ENCODE measurements around the gene NUTM2A. TPM values are rescaled to one million over a fixed set of nuclear protein-coding genes. Genes with fewer than 3 reads are reported as not detected.
"Not testable (repeated sequence)": the region's sequence is repeated elsewhere in the genome, so short reads cannot be mapped to it uniquely, and the experiment has no call there.

The NUTM2A gene, protein sequence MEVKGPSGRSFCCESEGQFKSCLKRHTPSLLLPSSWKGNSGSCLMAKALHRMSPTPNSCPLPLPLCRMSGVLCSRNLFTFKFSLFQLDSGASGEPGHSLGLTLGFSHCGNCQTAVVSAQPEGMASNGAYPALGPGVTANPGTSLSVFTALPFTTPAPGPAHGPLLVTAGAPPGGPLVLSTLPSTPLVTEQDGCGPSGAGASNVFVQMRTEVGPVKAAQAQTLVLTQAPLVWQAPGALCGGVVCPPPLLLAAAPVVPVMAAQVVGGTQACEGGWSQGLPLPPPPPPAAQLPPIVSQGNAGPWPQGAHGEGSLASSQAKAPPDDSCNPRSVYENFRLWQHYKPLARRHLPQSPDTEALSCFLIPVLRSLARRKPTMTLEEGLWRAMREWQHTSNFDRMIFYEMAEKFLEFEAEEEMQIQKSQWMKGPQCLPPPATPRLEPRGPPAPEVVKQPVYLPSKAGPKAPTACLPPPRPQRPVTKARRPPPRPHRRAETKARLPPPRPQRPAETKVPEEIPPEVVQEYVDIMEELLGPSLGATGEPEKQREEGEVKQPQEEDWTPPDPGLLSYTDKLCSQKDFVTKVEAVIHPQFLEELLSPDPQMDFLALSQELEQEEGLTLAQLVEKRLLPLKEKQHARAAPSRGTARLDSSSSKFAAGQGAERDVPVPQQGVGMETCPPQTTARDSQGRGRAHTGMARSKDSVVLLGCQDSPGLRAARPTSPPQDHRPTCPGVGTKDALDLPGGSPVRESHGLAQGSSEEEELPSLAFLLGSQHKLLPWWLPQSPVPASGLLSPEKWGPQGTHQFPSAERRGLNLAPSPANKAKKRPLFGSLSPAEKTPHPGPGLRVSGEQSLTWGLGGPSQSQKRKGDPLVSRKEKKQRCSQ
- polyA plus RNA-seq (2011; rRNA removed) = 0.05 TPM in 1 of 2 replicates, not detected in the other
- 0.04 and 0.08 TPM in 2 replicates for polyA plus RNA-seq (2012; cell fraction: cytosol; rRNA removed)
- polyA plus RNA-seq (2012; cell fraction: nucleus; rRNA removed) = 0.09 and 0.16 TPM in 2 replicates
- polyA plus RNA-seq (2017; fragmentation: RNase III; extraction: RNeasy Plus Mini Kit Qiagen cat#74134 plus additional on column Dnase treatment) = 0.09 to 0.15 TPM (median 0.09 TPM) in 3 replicates
- not detected in 2 replicates for polyA minus RNA-seq (2011; rRNA and poly(A)+ RNA removed)

DNA sequence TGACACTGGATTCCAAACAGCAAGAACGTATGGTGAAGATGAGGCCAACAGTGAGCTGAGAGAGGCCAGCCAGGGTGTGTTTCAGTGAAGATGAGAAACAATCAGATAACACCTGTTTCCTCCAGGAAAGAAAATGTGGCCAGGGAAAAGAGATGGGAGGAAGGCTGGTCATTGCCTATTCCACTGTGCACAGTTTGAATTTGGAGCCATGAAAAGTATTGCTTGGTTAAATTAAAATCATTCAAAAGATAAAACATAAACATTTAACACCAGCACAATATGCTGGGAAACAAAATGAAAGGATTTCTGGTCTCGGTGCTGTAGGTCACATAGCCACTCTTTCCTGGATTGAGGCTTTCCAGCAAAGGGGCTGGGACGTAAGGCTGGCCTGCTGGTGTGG lies at the start of gene NUTM2A:
Gene NUTM2A, plus strand, starts transcription at position 301 of the 400 bp plus-strand sequence. CDS start 383 bp downstream, outside the sequence.
- H3K9me3 ChIP-seq; FAIRE-seq; DNase-seq (ENCODE audit: low read depth in 1 of 2, low spot score in 1 of 2); CTCF ChIA-PET; POLR2A ChIA-PET; ATAC-seq; H3K4me2 ChIP-seq; H3K4me1 ChIP-seq; H3K27ac ChIP-seq; H3K4me3 ChIP-seq: not testable (repeated sequence)
- WGBS (ENCODE audit: missing lambda C conversion rate) = no CpG with 5 or more reads among the region's 3 CpGs

DNA sequence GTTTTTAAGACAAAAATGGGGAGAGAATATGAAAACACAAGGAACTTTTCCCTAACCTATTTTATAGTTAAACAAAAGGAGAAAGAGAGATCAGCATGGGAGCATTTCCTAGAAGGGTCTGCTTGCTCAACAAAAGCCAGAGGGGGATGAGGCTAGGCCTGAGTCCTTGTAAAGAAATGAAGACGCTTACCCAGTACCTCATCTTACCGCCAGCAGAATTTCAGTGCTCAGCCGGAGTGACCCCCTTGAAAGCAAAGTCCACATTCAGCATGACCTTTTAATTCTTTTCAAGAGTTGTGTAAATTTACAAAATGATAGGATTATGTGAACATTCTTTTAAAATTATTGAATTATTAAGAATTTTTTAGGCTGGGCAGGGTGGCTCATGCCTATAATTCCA lies 47.7 kb upstream of the NUTM2A start:
- FAIRE-seq; H3K4me2 ChIP-seq; POLR2A ChIA-PET; H3K27ac ChIP-seq; ATAC-seq; H3K4me1 ChIP-seq; CTCF ChIA-PET; H3K4me3 ChIP-seq; H3K9me3 ChIP-seq; DNase-seq (ENCODE audit: low read depth in 1 of 2, low spot score in 1 of 2): not testable (repeated sequence)
- 90% methylated on average over 3 of the region's 3 CpGs for WGBS (ENCODE audit: missing lambda C conversion rate)

DNA sequence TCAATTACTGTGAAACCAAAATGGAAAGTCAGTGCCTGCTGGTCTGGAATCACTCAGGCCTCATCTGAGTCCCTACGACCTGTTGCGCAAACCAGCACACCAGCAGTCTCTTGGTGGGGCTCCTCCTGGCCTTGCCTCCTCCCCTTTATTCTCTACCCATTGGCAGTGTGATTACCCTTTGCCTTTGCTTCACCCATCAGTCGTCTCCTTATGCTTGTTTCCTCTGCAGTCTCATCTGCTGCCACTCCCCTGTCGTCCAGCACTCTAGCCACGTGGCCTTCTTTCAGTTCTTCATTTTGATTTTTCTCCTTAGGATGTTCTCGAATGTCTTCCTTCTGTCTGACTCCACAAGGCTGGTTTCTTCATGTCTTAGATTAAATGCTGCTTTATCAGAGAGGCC lies 40.8 kb upstream of the NUTM2A start:
- H3K4me3 ChIP-seq; H3K4me2 ChIP-seq; CTCF ChIA-PET; DNase-seq (ENCODE audit: low read depth in 1 of 2, low spot score in 1 of 2); ATAC-seq; H3K4me1 ChIP-seq; FAIRE-seq; H3K27ac ChIP-seq; H3K9me3 ChIP-seq; POLR2A ChIA-PET: not testable (repeated sequence)
- 93% methylated on average over 6 of the region's 6 CpGs for WGBS (ENCODE audit: missing lambda C conversion rate)

DNA sequence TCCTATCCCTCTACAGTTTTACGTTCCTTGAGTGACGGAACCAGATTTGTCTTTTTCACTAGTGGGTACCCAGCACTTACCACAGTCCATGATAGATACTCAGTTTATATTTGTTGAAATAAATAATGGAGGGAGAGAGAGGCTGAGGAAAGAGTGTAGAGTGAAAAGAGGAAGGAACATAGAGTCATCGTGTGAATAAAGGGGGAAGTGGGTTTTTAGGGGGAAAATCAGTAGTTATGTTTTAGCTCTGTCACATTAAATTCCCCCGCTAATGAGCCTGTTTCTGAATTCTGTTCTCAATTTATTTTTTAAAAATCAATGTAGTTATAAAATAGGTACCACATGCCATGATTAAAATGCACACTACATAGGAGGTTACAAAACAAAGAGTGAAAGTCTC lies 39.2 kb upstream of the NUTM2A start:
- H3K4me1 ChIP-seq; POLR2A ChIA-PET; H3K4me2 ChIP-seq; FAIRE-seq; DNase-seq (ENCODE audit: low read depth in 1 of 2, low spot score in 1 of 2); H3K9me3 ChIP-seq; H3K27ac ChIP-seq; H3K4me3 ChIP-seq; CTCF ChIA-PET; ATAC-seq: not testable (repeated sequence)
- 92% methylated on average over 4 of the region's 4 CpGs for WGBS (ENCODE audit: missing lambda C conversion rate)

DNA sequence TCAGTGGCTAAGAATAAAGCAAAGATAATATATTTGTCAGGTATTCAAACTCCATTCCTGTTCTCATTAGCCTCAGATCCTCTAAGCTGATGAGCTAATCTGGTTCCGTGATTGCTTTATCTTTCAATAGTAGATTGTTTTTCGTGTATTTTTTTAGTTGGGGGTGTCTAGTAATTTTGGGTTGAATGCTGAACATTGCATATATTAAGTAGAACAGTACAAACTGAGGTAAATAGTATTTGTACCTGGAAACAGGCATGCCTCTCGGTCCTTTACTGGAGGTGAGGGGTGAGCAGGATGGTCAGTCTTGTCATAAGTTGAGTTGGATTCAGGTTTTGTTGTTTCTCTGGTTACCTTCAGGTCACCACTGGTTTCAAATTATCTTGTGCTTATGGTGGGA lies 37.7 kb upstream of the NUTM2A start:
- DNase-seq (ENCODE audit: low read depth in 1 of 2, low spot score in 1 of 2); H3K9me3 ChIP-seq; POLR2A ChIA-PET; FAIRE-seq; H3K4me1 ChIP-seq; H3K27ac ChIP-seq; H3K4me2 ChIP-seq; H3K4me3 ChIP-seq; ATAC-seq; CTCF ChIA-PET: not testable (repeated sequence)
- 88% methylated on average over 3 of the region's 3 CpGs for WGBS (ENCODE audit: missing lambda C conversion rate)

DNA sequence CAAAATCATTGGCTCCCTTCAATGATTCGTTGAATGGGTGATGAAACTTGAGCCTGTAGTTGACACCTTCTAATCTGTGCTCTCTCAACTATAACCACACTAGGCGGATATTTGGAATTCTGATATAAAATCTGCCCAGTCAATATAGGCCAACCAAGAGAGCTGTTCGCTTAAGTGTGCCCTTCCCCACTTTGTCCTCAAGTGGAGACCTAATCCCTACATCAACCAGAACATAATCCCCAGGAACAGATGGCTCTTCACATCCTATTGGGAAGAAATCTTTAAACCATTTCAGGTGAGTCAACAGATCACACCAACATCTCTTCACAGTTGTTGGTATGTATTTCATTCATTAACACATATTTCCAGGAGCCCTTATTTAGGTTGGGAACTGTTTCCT lies 33.4 kb upstream of the NUTM2A start:
- H3K9me3 ChIP-seq; H3K27ac ChIP-seq; DNase-seq (ENCODE audit: low read depth in 1 of 2, low spot score in 1 of 2); POLR2A ChIA-PET; CTCF ChIA-PET; H3K4me1 ChIP-seq; H3K4me2 ChIP-seq; ATAC-seq; H3K4me3 ChIP-seq; FAIRE-seq: not testable (repeated sequence)
- 96% methylated on average over 3 of the region's 3 CpGs for WGBS (ENCODE audit: missing lambda C conversion rate)

DNA sequence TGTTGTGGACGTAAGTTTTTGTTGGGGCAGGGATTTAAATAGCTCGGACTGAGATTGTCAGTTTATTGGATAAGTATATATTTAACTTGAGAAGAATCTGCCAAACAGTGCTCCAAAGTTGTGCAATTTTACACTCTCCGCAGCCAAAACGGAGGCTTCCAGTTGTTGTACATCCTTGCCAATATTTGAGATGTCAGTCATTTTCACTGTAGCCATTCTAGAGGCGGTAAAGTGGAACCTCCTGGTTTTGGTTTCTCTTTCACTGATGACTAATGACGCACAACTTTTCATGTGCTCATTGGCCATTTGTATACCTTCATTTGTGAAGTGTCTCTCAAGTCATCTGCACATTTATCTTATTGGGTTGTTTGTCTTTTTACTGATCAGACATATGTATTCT lies 24.3 kb upstream of the NUTM2A start:
- H3K4me3 ChIP-seq; DNase-seq (ENCODE audit: low read depth in 1 of 2, low spot score in 1 of 2); H3K4me2 ChIP-seq; H3K4me1 ChIP-seq; POLR2A ChIA-PET; H3K9me3 ChIP-seq; CTCF ChIA-PET; H3K27ac ChIP-seq; FAIRE-seq; ATAC-seq: not testable (repeated sequence)
- 74% methylated on average over 6 of the region's 6 CpGs for WGBS (ENCODE audit: missing lambda C conversion rate)

DNA sequence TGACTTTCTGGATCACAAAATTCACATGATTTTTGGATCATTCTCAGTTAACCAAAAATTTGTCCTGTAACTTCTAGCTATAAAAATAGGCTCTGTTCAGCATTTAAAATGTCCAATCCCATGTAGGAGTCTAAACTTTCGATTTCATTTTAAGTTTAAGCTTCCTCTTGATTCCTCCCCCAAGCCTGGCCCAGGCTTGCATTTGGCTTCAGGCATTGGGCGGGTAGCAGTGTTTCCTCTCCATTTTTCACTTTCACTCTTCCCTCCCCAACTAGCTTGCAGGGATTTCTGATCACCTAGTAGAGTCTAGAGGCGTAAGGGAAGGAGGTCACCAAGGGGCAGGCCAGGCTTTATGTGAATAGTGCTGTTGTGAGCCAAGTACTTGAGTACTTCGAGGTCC lies 20.4 kb upstream of the NUTM2A start:
- H3K4me2 ChIP-seq; ATAC-seq; H3K4me1 ChIP-seq; DNase-seq (ENCODE audit: low read depth in 1 of 2, low spot score in 1 of 2); H3K27ac ChIP-seq; H3K4me3 ChIP-seq; CTCF ChIA-PET; POLR2A ChIA-PET; H3K9me3 ChIP-seq: not testable (repeated sequence)
- peak; percentile 28 for FAIRE-seq
- WGBS (ENCODE audit: missing lambda C conversion rate) = 86% methylated on average over 2 of the region's 4 CpGs

DNA sequence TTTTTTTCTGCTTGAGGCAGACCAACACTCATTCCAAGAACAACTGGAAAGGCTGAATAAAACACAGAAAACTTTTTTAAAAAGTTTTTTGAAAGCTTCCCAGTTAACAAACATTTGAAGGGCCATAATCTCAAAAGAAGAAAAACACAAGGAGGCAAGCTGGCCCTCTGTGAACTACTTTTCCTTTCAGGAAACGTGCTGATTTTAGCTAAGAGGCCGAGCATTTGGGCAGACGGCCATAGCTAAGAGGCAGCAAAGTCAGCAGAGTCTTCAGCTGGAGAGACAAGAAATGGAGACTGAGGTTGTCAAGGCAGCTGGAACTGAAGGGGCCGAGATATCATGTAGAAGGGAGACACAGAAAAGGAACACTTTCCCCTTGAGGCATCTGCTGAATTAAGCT lies 18.3 kb upstream of the NUTM2A start:
- POLR2A ChIA-PET; H3K27ac ChIP-seq; H3K4me3 ChIP-seq; DNase-seq (ENCODE audit: low read depth in 1 of 2, low spot score in 1 of 2); ATAC-seq; H3K9me3 ChIP-seq; FAIRE-seq; H3K4me1 ChIP-seq; H3K4me2 ChIP-seq: not testable (repeated sequence)
- CTCF ChIA-PET = interaction anchor here (1.8 kb wide), 1 partner anchor 267 kb away, joined by 3 read pairs; no protein-coding TSS in a partner anchor
- 91% methylated on average over 4 of the region's 4 CpGs for WGBS (ENCODE audit: missing lambda C conversion rate)

DNA sequence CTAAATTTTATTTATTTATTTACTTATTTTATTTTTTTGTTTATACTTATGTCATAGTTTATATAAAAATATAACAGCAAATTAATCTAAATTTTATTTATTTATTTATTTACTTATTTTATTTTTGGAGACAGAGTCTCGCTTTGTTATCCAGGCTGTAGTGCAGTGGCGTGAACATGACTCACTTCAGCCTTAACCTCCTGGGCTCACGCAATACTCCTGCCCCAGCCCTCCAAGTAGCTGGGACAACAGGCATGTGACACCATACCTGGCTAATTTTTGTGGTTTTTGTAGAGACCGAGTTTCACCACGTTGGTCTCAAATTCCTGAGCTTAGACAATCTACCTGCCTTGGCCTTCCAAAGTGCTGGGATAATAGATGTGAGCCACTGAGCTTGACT lies 14.9 kb upstream of the NUTM2A start:
- H3K4me3 ChIP-seq; ATAC-seq; H3K4me2 ChIP-seq; CTCF ChIA-PET; FAIRE-seq; H3K27ac ChIP-seq; H3K9me3 ChIP-seq; H3K4me1 ChIP-seq; DNase-seq (ENCODE audit: low read depth in 1 of 2, low spot score in 1 of 2); POLR2A ChIA-PET: not testable (repeated sequence)
- WGBS (ENCODE audit: missing lambda C conversion rate) = 93% methylated on average over 5 of the region's 5 CpGs
